IMR-90 (cell line): ENCODE measurements around the gene LLPH. TPM values are rescaled to one million over a fixed set of nuclear protein-coding genes. Genes with fewer than 3 reads are reported as not detected.
A peak's percentile ranks its signal among the peaks of the same experiment; 100 is the strongest.

Experiments used
- ATAC-seq: fragments of 200-7000 bp; cut with Tn5 transposase; 2 replicates; pipeline ENCODE4 v1.9.1; 2020; ENCODE audit warnings: low read depth, mild to moderate bottlenecking, moderate library complexity
- BruUV-seq: library from RNA; stranded (reverse); fragments of 400-500 nt; replicated peaks from 2 replicates; lab custom pipeline; 2021; lab: Mats Ljungman, UMichigan
- CTCF ChIA-PET: fragments of 300-600 bp; formaldehyde crosslinking; extraction: SDS; loops from one replicate; lab custom pipeline; 2021; ENCODE audit warnings: antibody characterized with exemption; lab: Yijun Ruan, JAX
- POLR2A ChIA-PET: fragments of 300-600 bp; sonication (Branson Sonifier 250); formaldehyde crosslinking; loops from one replicate; lab custom pipeline; 2022; ENCODE audit warnings: antibody characterized with exemption; ENCODE audit not compliant: unreplicated experiment; lab: Charles Lee
- DNase-seq: peaks from one replicate; pipeline ENCODE4 v3.0.0; 2013
- H2AFZ ChIP-seq: replicated peaks from 2 replicates; pipeline ENCODE3; 2013; ENCODE audit warnings: low read length, mild to moderate bottlenecking; ENCODE audit not compliant: poor library complexity
- H2AK5ac ChIP-seq: 2 replicates; pipeline ENCODE4 v1.6.1; 2013; ENCODE audit warnings: low read depth, low read length, inconsistent platforms
- H2AK9ac ChIP-seq: replicated peaks from 2 replicates; pipeline ENCODE3; 2013; ENCODE audit warnings: mild to moderate bottlenecking, low read depth, low read length, moderate library complexity; ENCODE audit not compliant: poor library complexity
- H2BK120ac ChIP-seq: 2 replicates; pipeline ENCODE4 v1.6.1; 2013; ENCODE audit warnings: low read depth, low read length, inconsistent platforms
- H2BK15ac ChIP-seq: 3 replicates; pipeline ENCODE4 v1.6.1; 2013; ENCODE audit warnings: low read depth, low read length, inconsistent platforms
- H2BK20ac ChIP-seq: 2 replicates; pipeline ENCODE4 v1.6.1; 2013; ENCODE audit warnings: low read depth, mild to moderate bottlenecking, inconsistent platforms, low read length, moderate library complexity
- H2BK5ac ChIP-seq: 2 replicates; pipeline ENCODE4 v1.6.1; 2013; ENCODE audit warnings: mild to moderate bottlenecking, low read depth, low read length, inconsistent platforms; ENCODE audit not compliant: poor library complexity, severe bottlenecking
- H3K14ac ChIP-seq: replicated peaks from 2 replicates; pipeline ENCODE4 v1.6.1; 2013; ENCODE audit warnings: low read depth, low read length, inconsistent platforms
- H3K18ac ChIP-seq: 2 replicates; pipeline ENCODE4 v1.6.1; 2013; ENCODE audit warnings: low read depth, low read length, control low read depth
- H3K23ac ChIP-seq: 2 replicates; pipeline ENCODE4 v1.6.1; 2013; ENCODE audit warnings: low read depth, low read length, inconsistent platforms
- H3K27ac ChIP-seq: 2 replicates; pipeline ENCODE4 v1.5.1; 2013; ENCODE audit warnings: mild to moderate bottlenecking, control low read depth, low read length; ENCODE audit not compliant: insufficient read depth
- H3K27me3 ChIP-seq: 2 replicates; pipeline ENCODE4 v1.6.1; 2013; ENCODE audit warnings: low read length; ENCODE audit not compliant: control insufficient read depth, insufficient read depth
- H3K36me3 ChIP-seq: 2 replicates; pipeline ENCODE4 v1.6.1; 2013; ENCODE audit warnings: low read length, mixed read lengths; ENCODE audit not compliant: control insufficient read depth, insufficient read depth
- H3K4ac ChIP-seq: 2 replicates; pipeline ENCODE4 v1.6.1; 2013; ENCODE audit warnings: low read depth, low read length, inconsistent platforms
- H3K4me1 ChIP-seq: 2 replicates; pipeline ENCODE4 v1.6.1; 2013; ENCODE audit warnings: low read length, mixed read lengths; ENCODE audit not compliant: control insufficient read depth, insufficient read depth
- H3K4me2 ChIP-seq: 2 replicates; pipeline ENCODE4 v1.6.1; 2013; ENCODE audit warnings: low read depth, mild to moderate bottlenecking, control low read depth, low read length, moderate library complexity
- H3K4me3 ChIP-seq: 2 replicates; pipeline ENCODE4 v1.5.1; 2013; ENCODE audit warnings: low read depth, mild to moderate bottlenecking, control low read depth, low read length, moderate library complexity; ENCODE audit not compliant: insufficient read depth
- H3K56ac ChIP-seq: 2 replicates; pipeline ENCODE4 v1.6.1; 2013; ENCODE audit warnings: low read length, inconsistent platforms; ENCODE audit not compliant: insufficient read depth; ENCODE audit errors: extremely low read depth
- H3K79me1 ChIP-seq, 2 experiments: 2 replicates each; pipeline ENCODE4 v1.6.1; 2013; ENCODE audit warnings: low read length in 2 of 2, inconsistent platforms in 1 of 2, low read depth in 1 of 2
- H3K9ac ChIP-seq: 2 replicates; pipeline ENCODE4 v1.6.1; 2013; ENCODE audit warnings: low read depth, low read length, control low read depth
- H3K9me1 ChIP-seq: 2 replicates; pipeline ENCODE4 v1.6.1; 2013; ENCODE audit warnings: low read length, inconsistent platforms; ENCODE audit not compliant: insufficient read depth
- H3K9me3 ChIP-seq: 2 replicates; pipeline ENCODE4 v1.6.1; 2013; ENCODE audit warnings: low read length; ENCODE audit not compliant: control insufficient read depth, insufficient read depth
- H4K20me1 ChIP-seq: 2 replicates; pipeline ENCODE4 v1.6.1; 2013; ENCODE audit warnings: low read length, inconsistent platforms; ENCODE audit not compliant: insufficient read depth
- H4K5ac ChIP-seq: 2 replicates; pipeline ENCODE4 v1.6.1; 2013; ENCODE audit warnings: mild to moderate bottlenecking, low read depth, low read length, control low read depth
- H4K8ac ChIP-seq, 2 experiments: 2 replicates each; pipeline ENCODE4 v1.6.1; 2013; ENCODE audit warnings: low read depth in 2 of 2, low read length in 2 of 2, control low read depth in 1 of 2, inconsistent platforms in 1 of 2
- H4K91ac ChIP-seq: 2 replicates; pipeline ENCODE4 v1.6.1; 2013; ENCODE audit warnings: low read depth, low read length, inconsistent platforms; ENCODE audit not compliant: insufficient read depth
- CEBPB ChIP-seq: IDR thresholded peaks from 2 replicates; pipeline ENCODE4 v1.6.1; 2012; ENCODE audit warnings: low read depth, low read length, improper control_type of control experiment
- ELK1 ChIP-seq: fragments of 150-350 bp; IDR thresholded peaks from 2 replicates; pipeline ENCODE4 v1.6.1; 2016; ENCODE audit warnings: low read depth, mild to moderate bottlenecking, low read length, moderate library complexity, borderline replicate concordance
- MAZ ChIP-seq: IDR thresholded peaks from 2 replicates; pipeline ENCODE4 v1.6.1; 2012; ENCODE audit warnings: low read depth, mild to moderate bottlenecking, low read length, improper control_type of control experiment, moderate library complexity, borderline replicate concordance
- POLR2A ChIP-seq: IDR thresholded peaks from 2 replicates; pipeline ENCODE4 v1.6.1; 2012; ENCODE audit warnings: mild to moderate bottlenecking, low read depth, low read length
- WGBS, 2 experiments: methylation state at CpG; one replicate each; pipeline versions ENCODE4 v1.1.5 to v1.1.7; 2013; ENCODE audit warnings: missing lambda C conversion rate in 2 of 2; ENCODE audit not compliant: insufficient read length in 1 of 2; ENCODE audit errors: extremely low coverage in 2 of 2; 5-methylcytosine and 5-hydroxymethylcytosine counted together
- dilution Hi-C: fragments of 300-500 bp; cut with HindIII; formaldehyde crosslinking; loops from one replicate; pipeline ENCODE4 v1.14.3; 2018; ENCODE audit warnings: low sequenced_read_pairs; ENCODE audit not compliant: unreplicated experiment
- in situ Hi-C: fragments of 300-500 bp; cut with MboI; formaldehyde crosslinking; loops from 3 replicates; pipeline ENCODE4 v1.14.3; 2019; ENCODE audit warnings: low sequenced_read_pairs, inconsistent platforms, mixed read lengths
- intact Hi-C: fragments of 100-400 bp; cut with micrococcal nuclease; formaldehyde crosslinking; loops from 2 replicates; pipeline ENCODE4 v1.10.0; 2022
- polyA plus RNA-seq, 3 experiments: library from polyadenylated mRNA; depleted of rRNA; stranded (reverse); fragments of >200 nt; gene quantifications; 2 replicates each; pipeline ENCODE4 v1.2.3, GENCODE V29; 2012; ENCODE audit warnings: low replicate concordance in 1 of 3
- total RNA-seq: library from RNA; depleted of rRNA; stranded (reverse); fragments of >200 nt; gene quantifications from 2 replicates; pipeline ENCODE4 v1.2.3, GENCODE V29; 2012

LLPH gene
- total and polyA plus RNA-seq, 2 of the 4 experiments (the other 2 are of a cell fraction), result 2.7 to 17.0 TPM

DNA sequence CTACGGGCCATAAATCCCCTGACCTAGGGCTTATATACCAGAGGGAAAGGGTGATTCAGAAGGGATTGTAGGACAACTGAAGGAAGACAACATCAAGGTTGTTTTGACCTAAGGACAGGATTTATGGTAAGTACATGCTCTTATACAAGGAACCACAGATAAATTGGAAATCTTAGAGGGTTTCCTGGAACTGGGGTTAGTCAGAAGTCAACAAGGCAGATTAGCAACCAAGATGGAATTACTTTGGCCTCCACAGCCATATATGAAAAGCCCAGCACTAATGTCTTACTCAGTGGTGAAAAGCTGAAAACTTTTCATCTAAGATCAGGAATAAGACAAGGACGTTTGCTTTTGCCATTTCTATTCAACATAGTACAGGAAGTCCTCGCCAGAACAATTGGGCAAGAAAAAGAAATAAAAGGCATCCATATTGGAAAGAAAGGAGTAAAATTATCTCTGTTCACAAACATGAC lies 33.8 kb upstream of the LLPH start:
- peaks cover 2% of the 10 kb centered on the region for H3K36me3 ChIP-seq
- no peak overlapping the region for H4K5ac ChIP-seq
- dilution Hi-C loops (no loop called here), intact Hi-C loops (no loop called here), in situ Hi-C loops (loop anchor here (25.0 kb wide), 1 partner anchor 248 kb away; no protein-coding TSS in a partner anchor)
- WGBS, 2 experiments, result no CpG with 5 or more reads among the region's 3 CpGs
- H2BK120ac ChIP-seq, result no peak overlapping the region
- no peak overlapping the region for H4K91ac ChIP-seq
- no peak overlapping the region for H3K4ac ChIP-seq
- no peak overlapping the region for H4K8ac ChIP-seq
- ATAC-seq (no peak), DNase-seq (peak; percentile 49)
- H3K18ac ChIP-seq, result no peak overlapping the region
- TF ChIP-seq POLR2A, result no peak
- TF ChIP-seq ELK1, result no peak
- TF ChIP-seq MAZ, result no peak
- TF ChIP-seq CEBPB, result no peak
- H3K14ac ChIP-seq, result no peak overlapping the region
- H3K9ac ChIP-seq, result no peak overlapping the region
- no peaks in the 10 kb centered on the region for H3K27me3 ChIP-seq
- H3K9me3 ChIP-seq, result peaks cover 2% of the 10 kb centered on the region; the same call in 1 of the 2 replicates
- no peak overlapping the region for H3K23ac ChIP-seq
- H4K20me1 ChIP-seq, result peaks cover 3% of the 10 kb centered on the region; the same call in 1 of the 2 replicates
- H3K56ac ChIP-seq, result no peak overlapping the region
- H3K79me1 ChIP-seq, result peaks cover 43 to 56% of the 10 kb centered on the region in 2 experiments
- H3K27ac ChIP-seq, result no peak overlapping the region
- POLR2A ChIA-PET, result no interaction called here
- no peaks in the 10 kb centered on the region for H3K9me1 ChIP-seq
- no peak overlapping the region for H3K4me3 ChIP-seq
- H2BK20ac ChIP-seq, result no peak overlapping the region
- H2BK15ac ChIP-seq, result no peak overlapping the region
- H2BK5ac ChIP-seq, result no peak overlapping the region
- H3K4me1 ChIP-seq, result peaks cover 2% of the 10 kb centered on the region; the same call in 1 of the 2 replicates
- H2AFZ ChIP-seq, result no peak overlapping the region
- H2AK5ac ChIP-seq, result no peak overlapping the region
- H3K4me2 ChIP-seq, result no peak overlapping the region
- no peak overlapping the region for H2AK9ac ChIP-seq
- no TSS peak for BruUV-seq
- CTCF ChIA-PET, result no interaction called here
